K562 (cell line): Measurements from ENCODE around the gene PLPPR2. TPM values are rescaled to one million over a fixed set of nuclear protein-coding genes. Genes with fewer than 3 reads are reported as not detected.

Experiments
- COPS2 ChIP-seq: fragments of 450-650 bp; conservative IDR thresholded peaks from 2 replicates; pipeline ENCODE4 v1.6.1; 2016; ENCODE audit warnings: mild to moderate bottlenecking, moderate library complexity
- E2F6 ChIP-seq, 2 experiments: IDR thresholded peaks; 2 replicates each; pipeline ENCODE4 v1.6.1; 2011; ENCODE audit warnings: borderline replicate concordance in 1 of 2, control low read depth in 1 of 2, low read depth in 1 of 2, low read length in 1 of 2, mild to moderate bottlenecking in 1 of 2, mixed read lengths in 1 of 2, moderate library complexity in 1 of 2; ENCODE audit not compliant: insufficient read depth in 1 of 2, insufficient read length in 1 of 2, poor library complexity in 1 of 2, severe bottlenecking in 1 of 2; ENCODE audit errors: extremely low read depth in 1 of 2
- E2F8 ChIP-seq: fragments of 450-650 bp; IDR thresholded peaks from 2 replicates; pipeline ENCODE4 v1.7.1; 2018; ENCODE audit warnings: mild to moderate bottlenecking, low read depth; ENCODE audit not compliant: partially characterized antibody
- ELK1 ChIP-seq: sonication (generic); formaldehyde crosslinking; IDR thresholded peaks from 2 replicates; pipeline ENCODE4 v1.8.1; 2022; ENCODE audit warnings: missing genetic modification reagents
- EP400 ChIP-seq: fragments of 450-650 bp; IDR thresholded peaks from 2 replicates; pipeline ENCODE4 v1.6.1; 2017; ENCODE audit warnings: antibody characterized with exemption, mild to moderate bottlenecking, moderate library complexity
- FOS ChIP-seq: IDR thresholded peaks from 3 replicates; pipeline ENCODE4 v1.6.1; 2011; ENCODE audit not compliant: insufficient read length; ENCODE audit errors: extremely low read depth
- GTF2B ChIP-seq: IDR thresholded peaks from 2 replicates; pipeline ENCODE4 v1.6.1; 2011; ENCODE audit not compliant: insufficient read length; ENCODE audit errors: extremely low read depth
- ILK ChIP-seq: fragments of 450-650 bp; IDR thresholded peaks from 2 replicates; pipeline ENCODE4 v1.6.1; 2016; ENCODE audit warnings: missing genetic modification characterization, low read depth, mild to moderate bottlenecking, missing compliant biosample characterization, moderate library complexity, borderline replicate concordance
- MCM2 ChIP-seq: fragments of 450-650 bp; IDR thresholded peaks from 2 replicates; pipeline ENCODE4 v1.6.1; 2017; ENCODE audit warnings: low read depth, mild to moderate bottlenecking
- SRSF7 ChIP-seq: fragments of 200-400 bp; formaldehyde crosslinking; optimal IDR thresholded peaks from 2 replicates; pipeline ENCODE3; 2017; ENCODE audit warnings: mild to moderate bottlenecking, low read depth, low read length
- TRIM28 ChIP-seq: fragments of 450-650 bp; IDR thresholded peaks from 2 replicates; pipeline ENCODE4 v1.6.1; 2017
- ZFX ChIP-seq: sonication (generic); formaldehyde crosslinking; IDR thresholded peaks from 2 replicates; pipeline ENCODE4 v1.8.0; 2022; ENCODE audit warnings: mild to moderate bottlenecking, missing genetic modification reagents, moderate library complexity
- ZNF583 ChIP-seq: fragments of 250-450 bp; sonication (Bioruptor Pico); IDR thresholded peaks from 2 replicates; pipeline ENCODE4 v1.4.0; 2020
- polyA plus RNA-seq, 8 experiments: library from polyadenylated mRNA; depleted of rRNA in 4 of 8; stranded (reverse) in 5 of 8; unstranded in 3 of 8; fragments of >200 nt; fragmentation: Nextera tagmentation in 2 of 8; fragmentation: Illumina TruSeq in 1 of 8; extraction: Ambion mirVana in 2 of 8; extraction: Trizol in 1 of 8; gene quantifications; 2 replicates each; pipeline versions ENCODE4 v1.2.1 to v1.2.3, GENCODE V29; 2011 to 2014; ENCODE audit warnings: inconsistent platforms in 1 of 8, missing spikeins in 1 of 8
- total RNA-seq, 7 experiments: library from RNA; depleted of rRNA in 6 of 7; stranded (reverse); fragments of >200 nt in 6 of 7; fragmentation: Illumina TruSeq in 2 of 7; extraction: Trizol in 2 of 7; gene quantifications; 2 replicates each; pipeline versions ENCODE4 v1.2.1 to v1.2.3, GENCODE V29; 2011 to 2021; ENCODE audit warnings: low replicate concordance in 1 of 7
- TF ChIP-seq, protein P1 (sequence below): fragments of 250-450 bp; sonication (Bioruptor Pico); IDR thresholded peaks from 2 replicates; pipeline ENCODE4 v1.9.0; 2021; ENCODE audit warnings: mild to moderate bottlenecking, inconsistent platforms
- TF ChIP-seq, protein P2 (sequence below): fragments of 150-350 bp; IDR thresholded peaks from 2 replicates; pipeline ENCODE4 v1.6.1; 2014; ENCODE audit warnings: low read depth, mild to moderate bottlenecking, low read length, borderline replicate concordance

PLPPR2 gene
- total and polyA plus RNA-seq, 9 of the 15 experiments (the other 6 are each of a cell fraction or from before 2014, with no cell fraction given) = 0.49 to 15.9 (median 3.4) TPM

DNA sequence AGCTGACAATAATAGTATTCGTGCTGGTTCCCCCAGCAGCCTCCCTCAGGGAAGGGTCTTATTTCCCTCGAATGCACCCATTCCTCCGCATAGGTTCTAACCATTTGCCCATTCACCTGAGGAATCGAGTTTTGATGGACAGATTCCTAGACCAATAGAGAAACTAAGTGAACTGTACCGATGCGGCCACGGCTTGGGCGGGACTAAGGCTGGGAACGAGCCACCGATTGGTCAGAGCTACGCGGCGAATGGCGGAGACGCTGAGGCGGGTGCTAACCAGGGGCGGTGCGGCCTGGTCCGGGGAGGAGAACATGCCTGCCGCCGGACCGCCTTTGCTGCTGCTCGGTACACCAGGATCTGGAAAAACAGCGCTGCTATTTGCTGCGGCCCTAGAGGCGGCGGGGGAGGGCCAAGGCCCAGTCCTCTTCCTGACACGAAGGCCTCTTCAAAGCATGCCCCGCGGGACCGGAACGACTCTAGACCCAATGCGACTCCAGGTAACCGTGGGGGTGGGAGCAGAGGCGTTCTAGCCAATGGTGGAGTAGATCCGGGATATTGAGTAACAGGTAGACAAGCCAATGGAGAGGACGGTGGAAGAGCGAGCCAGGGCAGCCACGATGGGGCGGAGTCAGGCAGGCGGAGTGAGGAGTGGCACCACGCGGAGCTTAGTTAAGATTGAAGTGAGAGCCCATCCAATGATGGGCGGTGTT is 19.4 kb downstream of the PLPPR2 start, which contains the start of gene SWSAP1 (continued):
- TF ChIP-seq E2F8 = no peak
- TF ChIP-seq COPS2 = no peak
- TF ChIP-seq, protein P1, sequence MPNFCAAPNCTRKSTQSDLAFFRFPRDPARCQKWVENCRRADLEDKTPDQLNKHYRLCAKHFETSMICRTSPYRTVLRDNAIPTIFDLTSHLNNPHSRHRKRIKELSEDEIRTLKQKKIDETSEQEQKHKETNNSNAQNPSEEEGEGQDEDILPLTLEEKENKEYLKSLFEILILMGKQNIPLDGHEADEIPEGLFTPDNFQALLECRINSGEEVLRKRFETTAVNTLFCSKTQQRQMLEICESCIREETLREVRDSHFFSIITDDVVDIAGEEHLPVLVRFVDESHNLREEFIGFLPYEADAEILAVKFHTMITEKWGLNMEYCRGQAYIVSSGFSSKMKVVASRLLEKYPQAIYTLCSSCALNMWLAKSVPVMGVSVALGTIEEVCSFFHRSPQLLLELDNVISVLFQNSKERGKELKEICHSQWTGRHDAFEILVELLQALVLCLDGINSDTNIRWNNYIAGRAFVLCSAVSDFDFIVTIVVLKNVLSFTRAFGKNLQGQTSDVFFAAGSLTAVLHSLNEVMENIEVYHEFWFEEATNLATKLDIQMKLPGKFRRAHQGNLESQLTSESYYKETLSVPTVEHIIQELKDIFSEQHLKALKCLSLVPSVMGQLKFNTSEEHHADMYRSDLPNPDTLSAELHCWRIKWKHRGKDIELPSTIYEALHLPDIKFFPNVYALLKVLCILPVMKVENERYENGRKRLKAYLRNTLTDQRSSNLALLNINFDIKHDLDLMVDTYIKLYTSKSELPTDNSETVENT (CRISPR knock-in tag) = peak; percentile 84; the same call in 1 of the 2 replicates
- TF ChIP-seq ILK (tag) = no peak
- no peak for TF ChIP-seq SRSF7
- TF ChIP-seq, protein P2, sequence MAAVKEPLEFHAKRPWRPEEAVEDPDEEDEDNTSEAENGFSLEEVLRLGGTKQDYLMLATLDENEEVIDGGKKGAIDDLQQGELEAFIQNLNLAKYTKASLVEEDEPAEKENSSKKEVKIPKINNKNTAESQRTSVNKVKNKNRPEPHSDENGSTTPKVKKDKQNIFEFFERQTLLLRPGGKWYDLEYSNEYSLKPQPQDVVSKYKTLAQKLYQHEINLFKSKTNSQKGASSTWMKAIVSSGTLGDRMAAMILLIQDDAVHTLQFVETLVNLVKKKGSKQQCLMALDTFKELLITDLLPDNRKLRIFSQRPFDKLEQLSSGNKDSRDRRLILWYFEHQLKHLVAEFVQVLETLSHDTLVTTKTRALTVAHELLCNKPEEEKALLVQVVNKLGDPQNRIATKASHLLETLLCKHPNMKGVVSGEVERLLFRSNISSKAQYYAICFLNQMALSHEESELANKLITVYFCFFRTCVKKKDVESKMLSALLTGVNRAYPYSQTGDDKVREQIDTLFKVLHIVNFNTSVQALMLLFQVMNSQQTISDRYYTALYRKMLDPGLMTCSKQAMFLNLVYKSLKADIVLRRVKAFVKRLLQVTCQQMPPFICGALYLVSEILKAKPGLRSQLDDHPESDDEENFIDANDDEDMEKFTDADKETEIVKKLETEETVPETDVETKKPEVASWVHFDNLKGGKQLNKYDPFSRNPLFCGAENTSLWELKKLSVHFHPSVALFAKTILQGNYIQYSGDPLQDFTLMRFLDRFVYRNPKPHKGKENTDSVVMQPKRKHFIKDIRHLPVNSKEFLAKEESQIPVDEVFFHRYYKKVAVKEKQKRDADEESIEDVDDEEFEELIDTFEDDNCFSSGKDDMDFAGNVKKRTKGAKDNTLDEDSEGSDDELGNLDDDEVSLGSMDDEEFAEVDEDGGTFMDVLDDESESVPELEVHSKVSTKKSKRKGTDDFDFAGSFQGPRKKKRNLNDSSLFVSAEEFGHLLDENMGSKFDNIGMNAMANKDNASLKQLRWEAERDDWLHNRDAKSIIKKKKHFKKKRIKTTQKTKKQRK = peak; percentile 84; the same call in 1 of the 2 replicates
- no peak for TF ChIP-seq MCM2
- TF ChIP-seq TRIM28 = no peak
- peak; percentile 96 for TF ChIP-seq EP400
- TF ChIP-seq E2F6 (IDR thresholded peaks at IDR 0.05; ENCODE audit: borderline replicate concordance in 1 of 2, extremely low read depth in 1 of 2, insufficient read depth in 1 of 2, insufficient read length in 1 of 2, low read depth in 1 of 2, low read length in 1 of 2, poor library complexity in 1 of 2, severe bottlenecking in 1 of 2) = peak; percentile 47 to 63
- no peak for TF ChIP-seq GTF2B
- peak; percentile 92 for TF ChIP-seq FOS
- no peak for TF ChIP-seq ELK1 (CRISPR knock-in tag)
- TF ChIP-seq ZFX (CRISPR knock-in tag) = peak; percentile 100
- TF ChIP-seq ZNF583 (CRISPR knock-in tag) = peak; percentile 59; the same call in 1 of the 2 replicates
